ENCODE data around the gene CASZ1.

CASZ1 gene

DNA sequence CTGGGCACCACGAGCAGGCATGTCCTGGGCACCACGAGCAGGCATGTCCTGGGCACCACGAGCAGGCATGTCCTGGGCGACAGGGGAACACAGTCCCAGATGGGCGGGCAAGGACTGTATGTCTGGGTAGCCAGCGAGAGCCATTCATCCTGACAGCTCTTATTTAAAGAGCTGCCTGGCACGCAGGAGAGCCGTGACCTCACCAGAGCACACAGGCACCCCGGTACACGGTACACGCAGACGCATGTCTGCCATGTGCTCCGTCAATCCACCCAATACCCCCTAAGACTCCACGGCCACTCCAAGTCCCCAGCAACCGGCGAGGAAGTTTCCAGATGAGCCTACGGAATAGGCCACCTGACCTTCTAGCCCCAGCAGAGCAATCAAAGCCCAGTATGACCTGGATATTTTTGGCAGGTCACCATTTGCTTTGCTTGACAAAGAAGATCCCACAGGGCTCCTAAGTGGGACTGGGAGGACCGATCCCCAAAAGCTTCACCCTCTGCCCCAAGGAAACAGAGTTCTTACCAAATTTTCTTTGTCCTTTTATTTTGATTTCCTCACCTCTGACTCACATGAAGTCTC is 51.7 kb downstream of the CASZ1 start:
- no peak for DNase-seq

DNA sequence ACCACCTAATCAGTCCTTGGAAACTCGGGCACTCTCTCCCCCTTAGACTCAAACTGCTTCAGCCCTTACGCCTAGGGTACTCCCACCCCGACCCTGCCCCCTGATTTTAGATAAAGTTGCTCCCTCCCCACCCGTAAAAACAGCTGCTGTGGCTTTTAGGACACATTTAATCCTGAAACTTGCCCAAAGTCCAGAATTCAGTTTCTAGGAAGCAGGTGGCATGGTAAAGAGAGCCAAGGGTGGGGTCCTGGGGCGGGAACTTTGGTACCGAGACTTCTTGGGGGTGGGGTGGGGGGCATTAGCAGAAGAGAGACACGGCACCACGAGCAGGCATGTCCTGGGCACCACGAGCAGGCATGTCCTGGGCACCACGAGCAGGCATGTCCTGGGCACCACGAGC is 52.4 kb downstream of the CASZ1 start:
- no peak for DNase-seq

DNA sequence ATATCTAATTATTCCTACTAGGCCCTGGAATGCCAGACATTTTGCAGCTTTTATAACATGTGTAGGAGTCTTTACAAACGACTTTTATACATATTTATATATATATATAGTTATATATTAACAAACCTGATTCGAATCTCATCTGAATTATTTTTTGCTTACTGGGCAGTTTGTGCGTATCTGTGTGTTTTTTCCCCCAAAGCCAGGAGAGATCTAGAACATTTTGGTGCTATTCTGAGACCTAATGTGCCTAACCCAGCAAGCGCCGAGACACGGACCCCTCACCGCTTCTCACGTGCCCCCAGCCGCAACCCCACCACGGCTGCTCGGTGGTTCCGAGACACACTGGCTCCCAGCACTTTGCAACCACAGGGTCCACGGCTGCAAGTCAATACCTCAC is 54.8 kb downstream of the CASZ1 start:
- DNase-seq, result no peak

DNA sequence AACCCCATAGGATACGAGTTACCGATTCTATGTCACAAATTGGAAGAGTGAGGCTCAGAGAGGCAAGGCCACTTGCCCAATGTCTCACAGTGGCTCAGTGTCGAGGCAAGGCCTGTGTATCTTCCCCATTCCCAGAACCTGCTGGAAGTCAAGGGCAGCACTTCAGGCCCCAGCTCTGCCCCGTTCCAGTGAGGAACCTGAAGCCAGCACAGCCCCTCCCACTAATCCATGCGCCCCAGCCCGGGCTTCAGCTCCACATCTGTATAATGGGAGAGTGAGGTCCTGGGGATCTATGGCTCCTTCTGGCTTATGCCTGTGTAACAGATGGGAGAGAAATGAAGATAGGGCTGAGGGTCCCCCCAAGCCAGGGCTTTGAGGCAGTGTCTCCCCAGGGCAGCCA is 56.3 kb downstream of the CASZ1 start:
- no peak for DNase-seq

DNA sequence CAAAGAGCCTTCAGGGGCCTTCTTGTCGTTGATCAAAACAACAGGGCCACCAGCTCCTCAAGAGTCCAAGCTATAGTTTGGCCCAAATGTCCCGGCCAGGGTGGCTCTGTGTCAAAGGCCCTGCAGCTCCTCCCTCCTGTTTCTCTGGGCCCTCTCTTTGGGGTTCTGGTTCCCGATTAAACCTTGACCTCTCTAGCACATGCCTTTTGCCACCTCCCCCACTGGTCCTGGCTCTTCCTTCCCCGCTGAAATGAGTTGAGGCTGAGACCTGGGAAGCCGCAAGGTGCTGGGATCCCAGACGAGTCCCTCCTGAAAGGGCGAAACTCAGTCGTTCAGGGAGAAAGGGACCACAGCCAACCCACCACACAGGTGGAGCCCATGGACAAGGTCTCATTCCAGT is 56.9 kb downstream of the CASZ1 start:
- no peak for DNase-seq

DNA sequence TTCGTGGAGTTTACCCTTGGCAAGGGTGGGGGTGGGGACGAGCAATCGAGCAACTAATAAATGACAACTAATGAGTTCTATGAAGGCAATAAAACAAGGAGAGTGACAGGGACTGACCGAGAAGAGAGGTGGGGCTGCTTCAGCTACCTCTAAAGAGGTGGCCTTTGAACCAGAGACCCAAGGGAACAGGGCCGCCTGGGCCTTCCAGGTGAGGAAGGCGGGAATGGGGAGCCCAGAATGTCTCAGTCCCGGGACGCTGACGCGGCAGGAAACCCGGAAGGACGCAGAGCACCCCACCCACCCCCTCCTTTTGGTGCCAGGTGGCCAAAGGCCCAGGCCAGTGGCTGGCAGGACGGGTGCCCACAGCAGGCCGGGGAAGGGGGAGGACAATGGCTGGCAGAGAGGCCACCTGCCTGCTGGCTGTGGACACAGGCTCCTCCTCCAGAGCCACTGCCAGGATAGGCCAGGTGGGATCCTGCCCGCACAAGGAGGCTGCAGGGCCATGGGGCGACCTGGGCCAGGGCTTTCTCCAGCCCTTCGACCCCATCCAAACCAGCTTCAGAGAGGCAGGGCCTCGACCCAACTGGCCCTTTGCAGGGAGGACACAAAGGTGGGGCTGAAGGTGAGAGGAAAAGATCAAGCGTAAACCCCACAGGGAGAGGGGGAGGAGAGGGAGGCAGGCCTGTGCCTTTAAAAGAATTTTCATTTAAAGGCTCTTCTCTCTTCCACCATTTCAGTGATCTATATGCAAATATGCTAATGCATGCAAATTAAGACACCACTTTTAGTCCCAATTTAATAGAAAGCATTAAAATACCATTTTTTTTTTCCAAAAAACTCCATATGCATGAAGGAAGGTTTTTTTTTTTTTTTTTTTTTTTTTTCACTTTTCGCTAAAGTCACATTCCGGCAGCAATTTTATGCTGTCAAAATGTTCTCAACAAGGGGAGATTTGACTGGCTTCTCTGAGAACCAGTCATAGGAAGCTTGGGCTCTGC is 58.1 kb downstream of the CASZ1 start:
- no peak for DNase-seq

DNA sequence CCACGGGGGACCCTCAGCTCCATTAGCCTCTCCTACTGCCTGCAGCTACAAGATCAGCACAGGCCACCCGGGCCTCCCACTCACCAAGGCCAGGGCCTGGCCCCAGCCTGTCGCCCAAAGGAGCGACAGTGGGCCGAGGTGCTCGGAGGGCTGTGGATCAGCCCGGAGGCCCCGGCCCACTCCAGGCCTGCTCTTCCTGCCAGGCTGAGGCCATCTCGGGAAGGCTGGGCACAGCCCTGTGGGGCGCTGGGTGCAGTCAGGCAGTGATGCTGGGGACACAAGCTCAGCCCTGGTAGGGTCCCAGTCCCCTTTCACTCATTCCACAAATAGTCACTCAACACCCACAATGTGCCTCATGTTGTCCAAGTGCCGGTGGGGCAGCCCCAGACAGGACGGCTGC is 58.8 kb downstream of the CASZ1 start:
- no peak for DNase-seq

DNA sequence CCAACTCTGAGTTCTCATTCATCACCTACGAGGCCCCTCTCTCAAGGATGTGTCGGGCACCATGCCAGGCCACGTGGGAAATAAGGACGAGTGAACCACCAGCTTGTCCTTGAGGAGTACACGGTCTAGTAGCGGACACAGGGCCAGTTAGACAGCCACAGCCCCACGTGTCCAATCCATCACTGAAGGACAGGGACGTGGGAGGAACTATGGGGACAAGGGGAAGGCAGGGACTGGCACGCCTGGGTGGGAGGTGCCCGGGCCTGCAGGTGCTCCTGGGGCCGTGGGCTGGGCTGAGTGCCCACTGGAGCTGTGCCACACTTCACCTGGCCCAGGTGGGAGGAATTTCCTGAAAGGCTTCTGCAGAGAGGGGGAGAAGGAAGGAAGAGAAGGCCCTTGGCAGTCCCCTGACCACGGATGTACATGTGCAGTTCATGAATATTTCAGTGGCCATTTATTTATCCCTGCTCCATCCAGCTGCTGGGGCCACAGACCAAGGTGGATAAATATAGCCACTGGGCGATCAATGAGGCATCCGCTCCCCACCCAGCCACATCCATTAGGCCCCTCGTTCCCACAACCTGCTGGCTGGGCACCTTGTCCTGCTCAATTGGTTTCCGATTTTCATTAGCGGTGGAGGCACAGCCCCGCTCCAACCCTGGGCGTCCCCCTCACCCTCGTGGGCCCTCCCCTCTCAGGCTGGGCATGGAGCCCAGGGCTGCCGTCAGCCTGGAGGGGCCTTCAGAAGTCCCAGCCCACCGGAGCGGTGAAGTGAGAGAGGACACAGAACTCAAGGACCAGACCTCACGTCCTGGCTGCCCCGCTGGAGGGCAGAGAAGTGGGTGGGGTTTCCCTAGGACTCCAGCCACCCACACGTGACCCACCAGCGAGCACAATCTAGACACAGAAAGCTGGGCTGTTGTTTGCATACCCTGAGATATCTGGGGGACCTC is 59.5 kb downstream of the CASZ1 start:
- no peak for DNase-seq

DNA sequence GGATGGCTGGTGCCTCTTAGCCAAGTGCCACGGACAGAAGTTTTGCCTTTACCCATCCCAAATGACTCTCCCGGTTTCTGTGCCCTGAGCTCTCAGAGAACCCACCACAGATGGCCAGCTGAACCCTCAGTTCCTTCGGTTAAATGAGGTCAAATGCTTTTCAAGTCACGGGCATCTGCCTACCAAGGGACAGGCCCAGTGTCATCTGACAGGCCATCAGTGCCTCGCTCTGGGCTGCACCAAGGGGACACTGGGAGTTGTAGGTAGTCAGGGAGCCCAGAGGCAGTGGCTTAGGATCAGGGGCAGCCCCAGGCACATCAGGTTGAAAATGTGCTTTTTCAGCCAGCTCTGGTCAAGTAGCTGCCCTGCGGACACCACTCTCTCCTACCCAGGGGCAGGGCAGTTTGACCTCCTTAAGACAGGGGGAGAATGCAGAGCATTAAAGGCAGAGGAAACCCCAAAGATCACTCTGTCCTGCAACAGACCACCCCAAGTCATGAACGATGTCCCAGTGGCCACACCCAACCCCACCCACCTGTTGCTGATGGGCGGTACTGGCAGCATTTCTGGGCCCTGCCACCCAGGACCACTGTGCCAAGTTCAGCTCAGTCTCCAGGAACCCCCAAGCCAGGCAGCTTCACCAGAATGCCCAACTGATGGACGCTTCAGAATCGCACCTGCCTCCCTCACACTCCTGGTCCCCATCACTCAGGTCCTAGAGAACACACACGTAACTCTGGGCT is 60.7 kb downstream of the CASZ1 start:
- DNase-seq, result no peak

DNA sequence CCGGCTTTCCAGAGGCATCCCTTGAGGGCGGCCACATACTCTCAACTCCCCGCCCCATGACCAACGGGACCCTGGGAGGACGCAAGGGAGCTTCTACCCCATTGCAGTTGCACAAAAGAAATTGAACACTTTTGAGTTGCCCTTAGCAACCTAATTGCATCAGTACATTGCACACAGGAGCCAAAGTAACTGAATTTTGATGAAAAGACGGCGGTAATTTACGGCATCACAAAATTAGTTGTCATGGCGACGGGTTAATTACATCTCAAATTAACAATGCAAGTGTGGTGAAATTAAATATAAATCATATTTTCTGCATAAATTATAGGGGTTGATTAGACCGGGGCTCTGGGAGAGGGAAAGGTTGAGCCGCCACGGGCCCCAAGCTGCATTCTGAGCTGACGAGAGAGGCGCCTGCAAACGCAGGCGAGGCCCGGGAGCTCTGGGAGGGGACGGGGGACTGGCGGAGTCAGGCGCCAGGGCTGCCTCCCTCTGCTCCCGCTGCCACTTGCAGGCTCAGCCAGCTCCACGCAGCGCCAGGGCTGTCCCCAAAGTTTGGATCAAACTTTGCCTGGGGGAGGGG is 61.4 kb downstream of the CASZ1 start:
- DNase-seq, result no peak

DNA sequence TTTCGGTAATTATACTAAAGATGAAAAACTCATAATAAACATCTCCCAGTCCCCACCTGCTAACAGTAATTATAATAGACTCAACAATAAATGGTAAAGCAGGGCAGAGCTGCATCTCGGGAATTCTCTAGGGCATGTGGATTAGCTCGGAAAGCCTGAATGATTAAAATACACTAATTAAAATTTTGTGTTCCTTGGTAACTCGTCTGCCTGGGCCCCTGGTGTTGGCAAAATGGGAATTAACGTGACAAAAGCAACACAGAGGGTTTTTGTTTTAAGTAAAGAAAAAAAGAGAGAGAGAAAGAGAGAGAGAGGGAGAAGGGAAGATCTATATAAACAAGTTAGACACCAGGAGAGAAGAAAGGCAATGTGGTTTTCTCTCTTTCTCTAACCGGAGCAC is 62.1 kb downstream of the CASZ1 start:
- no peak for DNase-seq

DNA sequence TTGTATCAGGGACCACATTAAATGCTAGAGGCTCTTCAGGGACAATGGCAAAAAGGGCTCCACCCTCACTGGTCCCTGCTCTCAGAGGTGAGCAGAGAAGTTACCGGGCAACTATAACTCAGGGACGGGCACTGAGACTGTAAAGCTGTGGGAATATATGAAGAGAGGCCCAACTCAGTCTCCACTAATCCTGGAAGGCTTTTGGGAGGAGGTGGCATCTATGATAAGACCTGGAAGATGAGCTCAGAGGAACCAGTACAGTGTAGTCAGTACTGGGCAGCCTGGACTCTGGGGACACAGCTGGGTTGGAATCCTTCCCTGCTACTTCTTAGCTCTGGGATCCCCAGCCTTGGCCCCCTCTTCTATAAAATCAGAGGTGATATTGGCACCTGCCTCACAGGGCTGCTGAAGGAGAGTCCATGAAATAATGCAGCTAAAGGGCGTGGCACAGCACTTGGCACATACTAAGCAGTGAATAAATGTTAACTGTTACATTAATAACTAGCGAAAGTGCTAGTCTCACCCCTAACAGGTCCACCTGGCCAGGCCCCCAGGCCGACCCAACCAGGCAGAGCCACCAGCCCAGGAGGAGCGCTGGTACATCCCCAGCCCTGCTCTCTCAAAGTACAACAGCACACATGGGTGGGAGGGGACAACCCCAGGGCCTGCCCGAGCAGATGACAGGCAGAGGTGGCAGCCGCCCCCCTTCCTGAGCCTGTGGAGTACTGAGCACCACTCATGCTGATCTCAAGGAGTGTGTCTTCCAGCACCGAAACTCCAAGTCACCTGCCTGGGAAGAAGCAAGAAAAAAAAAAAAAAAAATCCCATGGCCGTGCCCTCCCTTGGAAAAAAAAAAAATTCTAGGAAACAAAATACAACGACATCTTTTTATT is 62.7 kb downstream of the CASZ1 start:
- DNase-seq, result peak in 1 of 2 experiments; percentile 3

DNA sequence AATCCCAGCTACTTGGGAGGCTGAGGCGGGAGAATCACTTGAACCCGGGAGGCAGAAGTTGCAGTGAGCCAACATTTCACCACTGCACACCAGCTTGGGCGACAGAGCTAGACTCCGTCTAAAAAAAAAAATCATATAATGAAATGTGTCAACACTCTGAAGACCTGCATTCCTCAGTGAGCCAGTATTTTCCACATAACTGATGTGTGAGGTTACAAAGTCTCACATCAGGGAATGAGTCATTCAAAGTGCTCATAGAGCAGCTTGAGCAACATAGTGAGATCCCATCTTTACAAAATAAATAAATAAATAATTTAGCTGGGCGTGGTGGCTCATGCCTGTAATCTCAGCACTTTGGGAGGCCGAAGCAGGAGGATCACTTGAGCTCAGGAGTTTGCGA is 65.5 kb downstream of the CASZ1 start:
- no peak for DNase-seq

DNA sequence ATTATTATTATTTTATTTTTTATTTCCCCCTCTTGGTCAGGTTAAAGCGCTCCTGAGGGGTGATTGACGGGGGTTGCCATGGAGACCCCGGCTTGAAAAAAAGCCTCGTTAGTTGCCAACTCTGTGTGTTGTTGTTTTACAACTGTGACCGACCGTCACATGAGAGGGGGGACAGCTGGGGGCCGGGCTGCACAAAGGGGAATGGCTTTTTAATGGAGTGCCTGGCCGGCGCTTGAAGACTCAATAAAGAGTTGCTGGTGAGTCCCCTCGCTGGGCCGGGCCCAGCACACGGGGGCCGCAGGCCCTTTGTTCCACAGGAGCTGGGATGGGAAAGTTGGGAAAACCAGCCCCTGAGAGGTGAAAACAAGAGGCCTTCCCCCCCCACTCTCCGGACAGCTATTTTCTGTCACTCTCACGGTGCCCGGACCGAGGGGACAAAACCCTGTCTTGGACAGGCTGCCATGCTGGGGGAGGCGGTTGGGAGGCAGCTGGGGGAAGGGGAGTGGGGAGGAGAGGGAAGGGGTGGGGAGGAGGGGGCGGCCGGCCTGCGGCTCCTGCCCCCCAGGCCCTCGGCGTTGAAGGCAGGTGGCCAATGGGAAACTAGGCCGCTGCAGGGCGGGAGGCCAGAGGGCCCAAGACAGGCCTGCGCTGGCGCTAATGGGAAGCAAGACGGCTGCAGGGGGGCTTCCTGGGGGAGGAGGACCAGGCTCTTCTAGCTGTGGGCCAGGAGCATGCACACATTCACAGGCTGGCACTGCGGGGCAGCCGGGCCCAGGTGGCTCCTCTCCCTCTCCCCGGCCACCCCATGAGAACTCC is 67.6 kb downstream of the CASZ1 start:
- no peak for DNase-seq

DNA sequence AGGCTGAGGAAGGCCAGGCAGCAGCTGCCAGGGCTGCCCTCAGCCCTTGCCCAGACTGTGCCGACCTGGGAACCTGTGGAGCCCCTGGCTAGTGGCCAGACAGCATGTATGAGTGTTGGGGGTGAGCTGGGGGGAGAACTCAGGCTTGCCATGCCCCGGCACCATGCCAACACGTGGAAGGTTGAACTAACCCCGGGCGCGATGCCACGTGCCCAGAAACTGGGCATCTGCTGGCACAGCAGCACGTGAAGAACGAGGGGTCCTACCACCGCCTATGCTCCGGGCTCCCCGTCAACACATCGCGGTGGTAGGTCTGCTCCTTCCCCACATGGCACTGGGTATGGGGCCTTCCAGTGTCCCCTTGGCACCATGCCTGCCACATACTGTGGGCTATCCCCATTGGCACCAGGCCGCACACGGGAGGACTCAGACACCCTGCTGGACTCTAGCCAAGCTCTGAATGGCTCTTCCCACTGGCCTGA is 68.7 kb downstream of the CASZ1 start:
- no peak for DNase-seq

DNA sequence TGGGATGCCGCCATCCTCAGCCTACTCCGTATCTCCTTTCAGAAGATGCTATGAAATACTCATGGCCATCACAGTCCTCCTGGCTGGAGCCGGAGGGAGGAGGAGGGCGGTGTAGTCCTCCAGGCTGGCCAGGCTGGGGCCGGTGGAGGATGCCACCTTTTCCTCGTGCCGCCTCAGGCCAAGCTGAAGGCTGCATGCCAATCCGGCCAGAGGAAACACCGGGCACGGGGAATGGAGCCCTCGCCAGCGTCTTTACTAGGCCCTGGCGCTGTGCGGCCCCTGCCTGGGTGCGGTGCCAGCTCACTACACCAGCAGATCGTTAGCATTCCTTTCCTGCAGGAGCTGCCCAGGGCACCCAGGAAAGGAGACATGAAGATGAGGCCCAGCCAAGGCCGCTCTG is 70.1 kb downstream of the CASZ1 start:
- no peak for DNase-seq

DNA sequence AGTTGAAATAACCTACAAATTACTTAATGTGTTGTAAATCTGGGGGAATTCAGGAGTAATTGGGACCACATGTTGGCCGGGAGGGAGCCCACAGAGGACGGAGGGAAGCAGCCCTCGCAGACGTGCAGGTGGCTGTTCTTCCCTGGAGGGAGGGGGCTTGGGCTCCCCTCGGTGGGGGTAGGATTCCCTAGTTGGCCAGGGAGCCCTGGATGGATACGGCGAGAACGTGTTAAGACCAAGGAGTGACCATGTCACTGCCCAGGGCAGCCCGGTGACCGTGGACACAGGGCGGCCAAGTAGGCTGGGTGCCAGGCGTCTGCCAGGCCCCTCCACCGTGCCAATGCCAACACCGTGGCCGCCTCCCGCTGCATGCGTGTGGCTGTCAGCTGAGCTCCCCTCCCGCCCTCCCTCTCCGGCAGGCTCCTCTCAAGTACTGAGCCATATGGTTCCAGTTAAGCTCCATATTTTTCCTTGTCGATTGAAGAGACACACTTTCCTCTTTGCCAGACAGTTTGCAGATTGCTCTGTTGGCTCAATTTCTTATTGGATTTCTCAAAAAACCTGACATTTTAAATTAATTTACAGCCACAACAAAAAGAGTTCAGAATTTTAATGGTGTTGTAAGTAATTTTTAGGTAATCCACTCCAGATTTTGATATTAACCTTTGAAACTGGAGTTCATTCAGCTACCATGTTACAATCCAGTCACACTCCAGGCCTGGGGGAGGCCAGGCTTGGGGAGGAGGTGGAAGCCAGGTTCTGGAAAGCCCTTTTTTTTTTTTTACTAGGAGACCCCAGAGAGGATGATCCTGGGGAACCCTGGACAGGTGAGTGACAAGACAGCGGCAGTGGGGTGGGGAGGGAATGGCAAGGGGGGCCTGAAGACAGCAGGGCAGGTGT is 71.2 kb downstream of the CASZ1 start:
- no peak for DNase-seq

DNA sequence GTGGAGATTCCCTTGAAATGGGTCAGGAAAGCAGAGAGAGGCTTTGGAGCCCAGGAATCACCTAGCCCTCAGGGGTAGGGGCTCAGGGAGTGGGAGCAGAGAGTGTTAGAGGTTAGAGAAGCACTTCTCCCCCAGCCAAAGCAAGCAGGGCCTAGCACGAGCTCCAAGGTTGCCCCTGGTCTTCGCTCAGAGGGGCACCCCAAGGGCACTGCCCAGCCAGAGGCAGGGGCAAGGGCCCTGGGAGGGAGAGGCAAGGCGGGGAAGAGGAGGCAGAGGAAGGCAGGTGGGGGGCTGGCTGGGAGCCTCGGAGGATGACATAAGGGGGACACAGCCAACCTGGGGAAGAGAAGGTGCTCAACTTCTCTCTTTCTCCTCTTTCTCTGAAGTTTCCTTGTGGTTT is 71.9 kb downstream of the CASZ1 start:
- no peak for DNase-seq

DNA sequence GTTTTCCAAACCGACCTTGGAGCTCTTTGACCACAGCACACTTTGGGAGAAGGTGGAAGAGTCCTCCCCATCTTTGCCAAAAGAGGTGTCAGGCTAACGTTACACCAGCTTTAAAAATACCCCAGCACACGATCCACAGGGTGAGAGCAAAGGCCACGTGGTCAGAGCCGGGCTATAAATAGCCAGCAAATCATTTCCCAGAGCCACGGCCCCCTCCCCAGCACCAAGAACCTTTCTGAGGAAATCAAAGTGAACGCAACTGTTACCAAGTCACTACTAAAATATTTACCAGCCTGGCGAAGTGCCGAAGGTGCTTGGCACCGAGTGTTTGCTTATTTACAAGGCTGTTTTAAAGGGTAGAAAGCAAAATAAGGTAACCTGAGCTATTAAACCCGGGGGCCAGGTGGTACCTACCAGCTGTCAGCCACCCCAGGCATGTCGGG is 72.4 kb downstream of the CASZ1 start:
- no peak for DNase-seq
